Mesenchymal stem cell (in vitro differentiated cells and primary cell): Measurements from ENCODE around the gene SLCO3A1.

Source experiments
- DNase-seq: peaks from one replicate; pipeline ENCODE4 v3.0.0-alpha.2; 2013
- H2AFZ ChIP-seq: one replicate; pipeline ENCODE4 v1.6.1; 2013; ENCODE audit warnings: low read depth, mild to moderate bottlenecking, control low read depth, inconsistent platforms, low read length, moderate library complexity
- H2AK5ac ChIP-seq: 2 replicates; pipeline ENCODE4 v1.6.1; 2013; ENCODE audit warnings: low read length, moderate library complexity, mild to moderate bottlenecking, inconsistent platforms; ENCODE audit not compliant: severe bottlenecking
- H2BK120ac ChIP-seq: one replicate; pipeline ENCODE4 v1.6.1; 2013; ENCODE audit warnings: low read depth, mild to moderate bottlenecking, inconsistent platforms, low read length, moderate library complexity
- H2BK12ac ChIP-seq, 2 experiments: one replicate each; pipeline ENCODE4 v1.6.1; 2013; ENCODE audit warnings: inconsistent platforms in 2 of 2, low read length in 2 of 2, mild to moderate bottlenecking in 2 of 2, moderate library complexity in 2 of 2, control low read depth in 1 of 2
- H2BK15ac ChIP-seq: one replicate; pipeline ENCODE4 v1.6.1; 2013; ENCODE audit warnings: mild to moderate bottlenecking, low read depth, inconsistent platforms; ENCODE audit not compliant: poor library complexity, severe bottlenecking
- H2BK5ac ChIP-seq: 2 replicates; pipeline ENCODE4 v1.6.1; 2013; ENCODE audit warnings: low read depth, mild to moderate bottlenecking, low read length, control low read depth, inconsistent platforms; ENCODE audit not compliant: poor library complexity, severe bottlenecking
- H3K14ac ChIP-seq, 2 experiments: one replicate each; pipeline ENCODE4 v1.6.1; 2013; ENCODE audit warnings: inconsistent platforms in 2 of 2, low read length in 2 of 2, control low read depth in 1 of 2, mild to moderate bottlenecking in 1 of 2, moderate library complexity in 1 of 2
- H3K18ac ChIP-seq, 2 experiments: one replicate each; pipeline ENCODE4 v1.6.1; 2013; ENCODE audit warnings: inconsistent platforms in 2 of 2, low read length in 2 of 2, control low read depth in 1 of 2, low read depth in 1 of 2, mild to moderate bottlenecking in 1 of 2
- H3K23ac ChIP-seq, 2 experiments: one replicate each; pipeline ENCODE4 v1.6.1; 2013; ENCODE audit warnings: inconsistent platforms in 2 of 2, low read length in 2 of 2, mild to moderate bottlenecking in 2 of 2, moderate library complexity in 2 of 2, control low read depth in 1 of 2
- H3K27ac ChIP-seq: 2 replicates; pipeline ENCODE4 v1.5.1; 2013; ENCODE audit warnings: mild to moderate bottlenecking, moderate library complexity, low read length, control low read depth, inconsistent platforms; ENCODE audit not compliant: poor library complexity, severe bottlenecking
- H3K27me3 ChIP-seq, 2 experiments: 2 replicates each; pipeline versions ENCODE4 v1.6.1 to v1.7.0; 2013; ENCODE audit warnings: low read length in 2 of 2, mild to moderate bottlenecking in 2 of 2, moderate library complexity in 2 of 2, control low read depth in 1 of 2, inconsistent platforms in 1 of 2; ENCODE audit not compliant: control insufficient read depth in 1 of 2, insufficient read depth in 1 of 2
- H3K36me3 ChIP-seq, 2 experiments: 2 replicates each; pipeline versions ENCODE4 v1.6.1 to v1.7.0; 2013; ENCODE audit warnings: low read length in 2 of 2, control low read depth in 1 of 2, inconsistent platforms in 1 of 2, low read depth in 1 of 2, mild to moderate bottlenecking in 1 of 2; ENCODE audit not compliant: insufficient read depth in 2 of 2, control insufficient read depth in 1 of 2
- H3K4ac ChIP-seq, 2 experiments: one replicate each; pipeline ENCODE4 v1.6.1; 2013; ENCODE audit warnings: inconsistent platforms in 2 of 2, low read length in 2 of 2, mild to moderate bottlenecking in 2 of 2, moderate library complexity in 2 of 2, control low read depth in 1 of 2, low read depth in 1 of 2
- H3K4me1 ChIP-seq: 2 replicates; pipeline ENCODE4 v1.6.1; 2013; ENCODE audit warnings: low read depth, low read length, control low read depth; ENCODE audit not compliant: control insufficient read depth, insufficient read depth
- H3K4me2 ChIP-seq: 2 replicates; pipeline ENCODE4 v1.6.1; 2013; ENCODE audit warnings: low read length, mild to moderate bottlenecking, inconsistent platforms; ENCODE audit not compliant: poor library complexity, severe bottlenecking
- H3K4me3 ChIP-seq, 2 experiments: 2 replicates each; pipeline versions ENCODE4 v1.5.1 to v1.7.0; 2013; ENCODE audit warnings: low read length in 2 of 2, mild to moderate bottlenecking in 2 of 2, control low read depth in 1 of 2, low read depth in 1 of 2; ENCODE audit not compliant: insufficient read depth in 1 of 2
- H3K79me1 ChIP-seq: replicated peaks from 2 replicates; pipeline ENCODE4 v1.6.1; 2013; ENCODE audit warnings: mild to moderate bottlenecking, control low read depth, low read length, inconsistent platforms; ENCODE audit not compliant: poor library complexity, severe bottlenecking
- H3K9ac ChIP-seq: 2 replicates; pipeline ENCODE4 v1.7.0; 2013; ENCODE audit warnings: mild to moderate bottlenecking, low read length, moderate library complexity
- H3K9me3 ChIP-seq: 2 replicates; pipeline ENCODE4 v1.7.0; 2013; ENCODE audit warnings: mild to moderate bottlenecking, low read length; ENCODE audit not compliant: control insufficient read depth
- H4K8ac ChIP-seq: one replicate; pipeline ENCODE4 v1.6.1; 2013; ENCODE audit warnings: inconsistent platforms, mild to moderate bottlenecking, low read length, moderate library complexity
- H4K91ac ChIP-seq: one replicate; pipeline ENCODE4 v1.6.1; 2013; ENCODE audit warnings: mild to moderate bottlenecking, low read length, inconsistent platforms
- WGBS: methylation state at CpG from one replicate; pipeline ENCODE4 v1.1.7; 2013; ENCODE audit warnings: mixed read lengths; 5-methylcytosine and 5-hydroxymethylcytosine counted together

SLCO3A1 gene

GRCh38 chr15:92035961-92036360, 182.5 kb downstream of the SLCO3A1 start:
- Histone ChIP-seq H3K14ac (no peak overlapping the region), H4K8ac (no peak overlapping the region), H2BK15ac (no peak overlapping the region), H3K27me3 (no peaks in the 10 kb centered on the region), H3K18ac (no peak overlapping the region), H3K9ac (no peak overlapping the region), H2BK120ac (no peak overlapping the region), H3K23ac (no peak overlapping the region), H2BK5ac (no peak overlapping the region), H3K4ac (no peak overlapping the region), H3K4me2 (no peak overlapping the region), H3K9me3 (no peaks in the 10 kb centered on the region), H3K4me1 (no peaks in the 10 kb centered on the region), H2AFZ (no peak overlapping the region), H2BK12ac (no peak overlapping the region), H3K79me1 (no peaks in the 10 kb centered on the region), H3K4me3 (no peak overlapping the region), H3K27ac (no peak overlapping the region), H3K36me3 (no peaks in the 10 kb centered on the region), H4K91ac (no peak overlapping the region), H2AK5ac (no peak overlapping the region)
- DNase-seq, result no peak
- WGBS, result 39% methylated on average over 2 of the region's 2 CpGs

DNA sequence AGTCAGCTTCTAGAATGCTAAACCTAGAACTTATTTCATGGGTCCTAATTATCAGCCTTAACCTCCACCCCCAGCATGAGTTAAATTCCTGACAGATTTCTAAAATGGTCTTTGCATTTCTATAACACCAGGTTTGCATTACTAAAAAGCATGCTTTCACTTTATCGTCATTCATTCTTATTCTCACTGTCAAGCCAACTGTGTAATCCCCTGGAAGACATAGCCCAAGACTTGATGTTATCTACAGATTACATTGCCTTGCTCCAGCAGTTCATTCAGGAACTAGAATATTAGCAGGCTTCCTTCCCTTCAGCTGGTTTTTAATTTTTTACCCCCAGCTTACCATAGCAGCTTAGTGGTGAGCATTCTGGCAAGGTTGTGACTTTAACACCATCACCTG, 184.0 kb downstream of the SLCO3A1 start:
- no peak overlapping the region for H3K4me2 ChIP-seq

GRCh38 chr15:92040350-92040749, 186.8 kb downstream of the SLCO3A1 start:
- no peak overlapping the region for H3K4me2 ChIP-seq
- H3K23ac ChIP-seq, result no peak overlapping the region
- no peak overlapping the region for H2BK120ac ChIP-seq
- H3K79me1 ChIP-seq, result peaks cover 2% of the 10 kb centered on the region
- no peak overlapping the region for H2BK12ac ChIP-seq
- no peaks in the 10 kb centered on the region for H3K27me3 ChIP-seq
- no peak overlapping the region for H2BK5ac ChIP-seq
- H3K4me3 ChIP-seq, result no peak overlapping the region
- no peak for DNase-seq
- no peak overlapping the region for H3K27ac ChIP-seq
- no peaks in the 10 kb centered on the region for H3K36me3 ChIP-seq
- no peaks in the 10 kb centered on the region for H3K9me3 ChIP-seq
- no peak overlapping the region for H4K91ac ChIP-seq
- H3K9ac ChIP-seq, result no peak overlapping the region
- no peak overlapping the region for H2AFZ ChIP-seq
- no peak overlapping the region for H3K4ac ChIP-seq
- H3K18ac ChIP-seq, result no peak overlapping the region
- H3K4me1 ChIP-seq, result no peaks in the 10 kb centered on the region
- H2AK5ac ChIP-seq, result no peak overlapping the region
- no CpG with 5 or more reads among the region's 1 CpG for WGBS
- no peak overlapping the region for H2BK15ac ChIP-seq
- H4K8ac ChIP-seq, result no peak overlapping the region
- peak overlapping the region in 1 of 2 experiments; percentile 5 for H3K14ac ChIP-seq

More for the DNA sequence above, 184.0 kb downstream of the SLCO3A1 start:
- no peak overlapping the region for H2BK5ac ChIP-seq
- H3K9me3 ChIP-seq, result no peaks in the 10 kb centered on the region
- H3K4me3 ChIP-seq, result no peak overlapping the region
- DNase-seq, result no peak
- H3K18ac ChIP-seq, result no peak overlapping the region
- no peaks in the 10 kb centered on the region for H3K36me3 ChIP-seq
- H3K27me3 ChIP-seq, result no peaks in the 10 kb centered on the region
- H3K4ac ChIP-seq, result no peak overlapping the region
- H4K91ac ChIP-seq, result no peak overlapping the region
- no peak overlapping the region for H2AK5ac ChIP-seq
- H3K9ac ChIP-seq, result no peak overlapping the region
- H3K4me1 ChIP-seq, result no peaks in the 10 kb centered on the region
- H2AFZ ChIP-seq, result no peak overlapping the region
- no peak overlapping the region for H3K27ac ChIP-seq
- no peak overlapping the region for H2BK12ac ChIP-seq
- no peaks in the 10 kb centered on the region for H3K79me1 ChIP-seq
- no peak overlapping the region for H3K23ac ChIP-seq
- no peak overlapping the region for H3K14ac ChIP-seq
- H2BK120ac ChIP-seq, result no peak overlapping the region
- no peak overlapping the region for H4K8ac ChIP-seq
- 52% methylated on average over 1 of the region's 1 CpG for WGBS
- no peak overlapping the region for H2BK15ac ChIP-seq

DNA sequence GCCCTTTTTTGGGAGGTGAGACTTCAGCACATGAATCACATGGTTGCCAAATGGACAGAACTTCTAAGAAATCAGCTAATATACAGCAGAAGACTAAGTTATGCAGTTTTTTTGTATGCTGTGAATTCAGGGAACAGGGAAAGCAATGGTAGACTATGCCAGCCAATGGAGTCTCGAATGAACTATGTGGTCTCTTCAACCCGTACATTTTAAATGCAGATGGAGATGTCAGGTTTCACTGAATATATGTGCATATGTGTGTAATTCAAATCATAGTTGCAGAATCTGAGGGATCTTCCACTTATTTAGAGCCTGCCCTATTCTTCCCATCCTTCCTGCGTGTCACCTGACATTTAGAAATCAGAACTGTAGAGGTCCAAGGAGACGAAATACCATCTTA, 187.9 kb downstream of the SLCO3A1 start:
- H3K27me3 ChIP-seq, result no peaks in the 10 kb centered on the region
- H2BK12ac ChIP-seq, result no peak overlapping the region
- H3K9me3 ChIP-seq, result no peaks in the 10 kb centered on the region
- DNase-seq, result no peak
- WGBS, result 44% methylated on average over 2 of the region's 4 CpGs
- H3K36me3 ChIP-seq, result no peaks in the 10 kb centered on the region
- no peak overlapping the region for H4K8ac ChIP-seq
- H2BK5ac ChIP-seq, result no peak overlapping the region
- peaks cover 2% of the 10 kb centered on the region for H3K79me1 ChIP-seq
- H3K14ac ChIP-seq, result no peak overlapping the region
- H3K23ac ChIP-seq, result no peak overlapping the region
- no peak overlapping the region for H4K91ac ChIP-seq
- no peak overlapping the region for H3K18ac ChIP-seq
- H3K27ac ChIP-seq, result no peak overlapping the region
- H3K4me1 ChIP-seq, result no peaks in the 10 kb centered on the region
- H3K4me2 ChIP-seq, result no peak overlapping the region
- H3K4ac ChIP-seq, result no peak overlapping the region
- no peak overlapping the region for H2AFZ ChIP-seq
- no peak overlapping the region for H2AK5ac ChIP-seq
- no peak overlapping the region for H3K4me3 ChIP-seq
- no peak overlapping the region for H3K9ac ChIP-seq
- no peak overlapping the region for H2BK15ac ChIP-seq
- no peak overlapping the region for H2BK120ac ChIP-seq
